Large intestine (tissue), 3 donors: ENCODE data around the gene MRTFB. TPM values are rescaled to one million over a fixed set of nuclear protein-coding genes. Genes with fewer than 3 reads are reported as not detected.
A peak's percentile ranks its signal among the peaks of the same experiment; 100 is the strongest.

Source experiments
- DNase-seq, 2 donors: peaks; one replicate each; pipeline versions ENCODE4 v3.0.0 to v3.0.0-alpha.2; 2013
- H3K27ac ChIP-seq: one replicate; pipeline ENCODE4 v1.5.1; 2013; ENCODE audit warnings: low read length
- H3K27me3 ChIP-seq: 2 replicates; pipeline ENCODE4 v1.6.1; 2013; ENCODE audit warnings: low read length; ENCODE audit not compliant: control insufficient read depth, insufficient read depth
- H3K36me3 ChIP-seq: 2 replicates; pipeline ENCODE4 v1.6.1; 2013; ENCODE audit warnings: low read length; ENCODE audit not compliant: control insufficient read depth, insufficient read depth
- H3K4me1 ChIP-seq: one replicate; pipeline ENCODE4 v1.6.1; 2013; ENCODE audit warnings: low read length; ENCODE audit not compliant: control insufficient read depth, insufficient read depth
- H3K4me3 ChIP-seq: one replicate; pipeline ENCODE4 v1.5.1; 2013; ENCODE audit warnings: low read length
- H3K9me3 ChIP-seq: one replicate; pipeline ENCODE4 v1.6.1; 2013; ENCODE audit warnings: mild to moderate bottlenecking, low read depth, low read length, moderate library complexity; ENCODE audit not compliant: control insufficient read depth
- WGBS: methylation state at CpG from one replicate; pipeline ENCODE4 v1.1.5; 2013; ENCODE audit warnings: low lambda C conversion rate; ENCODE audit not compliant: insufficient coverage; 5-methylcytosine and 5-hydroxymethylcytosine counted together
- polyA plus RNA-seq: library from polyadenylated mRNA; unstranded; fragments of 120-200 nt; gene quantifications from one replicate; pipeline ENCODE4 v1.2.1, GENCODE V29; 2013

MRTFB gene
- polyA plus RNA-seq, 1 donor = 20.6 TPM

GRCh38 chr16:14105760-14106375 lies 34.7 kb downstream of the MRTFB start:
- no peak overlapping the region for H3K4me3 ChIP-seq
- WGBS = 83% methylated on average over 1 of the region's 3 CpGs
- no peaks in the 10 kb centered on the region for H3K9me3 ChIP-seq
- no peaks in the 10 kb centered on the region for H3K27me3 ChIP-seq
- DNase-seq = no peak
- H3K4me1 ChIP-seq = peaks cover 17% of the 10 kb centered on the region
- no peak overlapping the region for H3K27ac ChIP-seq
- H3K36me3 ChIP-seq = peaks cover 2% of the 10 kb centered on the region

GRCh38 chr16:14106457-14106856 lies 35.3 kb downstream of the MRTFB start:
- no peak overlapping the region for H3K4me3 ChIP-seq
- H3K9me3 ChIP-seq = no peaks in the 10 kb centered on the region
- no peaks in the 10 kb centered on the region for H3K27me3 ChIP-seq
- no CpG with 5 or more reads among the region's 3 CpGs for WGBS
- no peak overlapping the region for H3K27ac ChIP-seq
- H3K36me3 ChIP-seq = peaks cover 2% of the 10 kb centered on the region
- peaks cover 17% of the 10 kb centered on the region for H3K4me1 ChIP-seq
- no peak for DNase-seq

GRCh38 chr16:14106961-14107360 lies 35.8 kb downstream of the MRTFB start:
- Histone ChIP-seq H3K4me3 (no peak overlapping the region), H3K27me3 (no peaks in the 10 kb centered on the region), H3K4me1 (peaks cover 19% of the 10 kb centered on the region), H3K27ac (no peak overlapping the region), H3K9me3 (no peaks in the 10 kb centered on the region), H3K36me3 (peaks cover 2% of the 10 kb centered on the region)
- no peak for DNase-seq
- 100% methylated on average over 5 of the region's 8 CpGs for WGBS

GRCh38 chr16:14109077-14109775 lies 38.1 kb downstream of the MRTFB start:
- Histone ChIP-seq H3K36me3 (peaks cover 2% of the 10 kb centered on the region), H3K9me3 (no peaks in the 10 kb centered on the region), H3K4me3 (no peak overlapping the region), H3K27ac (no peak overlapping the region), H3K4me1 (peaks cover 11% of the 10 kb centered on the region), H3K27me3 (no peaks in the 10 kb centered on the region)
- 82% methylated on average over 3 of the region's 7 CpGs for WGBS
- DNase-seq = no peak

- DNase-seq = no peak
- Histone ChIP-seq H3K9me3 (no peaks in the 10 kb centered on the region), H3K36me3 (no peaks in the 10 kb centered on the region), H3K4me1 (peaks cover 11% of the 10 kb centered on the region), H3K27me3 (no peaks in the 10 kb centered on the region), H3K4me3 (no peak overlapping the region), H3K27ac (no peak overlapping the region)
- no CpG with 5 or more reads among the region's 3 CpGs for WGBS
Observed at GRCh38 chr16:14109782-14110727, 38.9 kb downstream of the MRTFB start.

- peaks cover 11% of the 10 kb centered on the region for H3K4me1 ChIP-seq
- no peak overlapping the region for H3K27ac ChIP-seq
Observed at GRCh38 chr16:14110728-14111251, 39.7 kb downstream of the MRTFB start.

GRCh38 chr16:14111713-14112538 lies 40.8 kb downstream of the MRTFB start:
- H3K36me3 ChIP-seq = no peaks in the 10 kb centered on the region
- no peaks in the 10 kb centered on the region for H3K9me3 ChIP-seq
- peak in 1 of 2 donors; percentile 23 for DNase-seq
- H3K4me1 ChIP-seq = peaks cover 11% of the 10 kb centered on the region
- no peaks in the 10 kb centered on the region for H3K27me3 ChIP-seq
- H3K4me3 ChIP-seq = no peak overlapping the region
- WGBS = 88% methylated on average over 6 of the region's 14 CpGs
- no peak overlapping the region for H3K27ac ChIP-seq

More at GRCh38 chr16:14110728-14111251, 39.7 kb downstream of the MRTFB start:
- 66% methylated on average over 5 of the region's 6 CpGs for WGBS
- Histone ChIP-seq H3K27me3 (no peaks in the 10 kb centered on the region), H3K4me3 (no peak overlapping the region), H3K36me3 (no peaks in the 10 kb centered on the region), H3K9me3 (no peaks in the 10 kb centered on the region)
- DNase-seq = no peak

GRCh38 chr16:14112539-14112856 lies 41.4 kb downstream of the MRTFB start:
- Histone ChIP-seq H3K27ac (no peak overlapping the region), H3K9me3 (no peaks in the 10 kb centered on the region), H3K4me1 (peaks cover 11% of the 10 kb centered on the region), H3K36me3 (no peaks in the 10 kb centered on the region), H3K27me3 (no peaks in the 10 kb centered on the region), H3K4me3 (no peak overlapping the region)
- no peak for DNase-seq
- no CpG with 5 or more reads among the region's 1 CpG for WGBS

- no peaks in the 10 kb centered on the region for H3K9me3 ChIP-seq
- H3K36me3 ChIP-seq = no peaks in the 10 kb centered on the region
- DNase-seq = no peak
- H3K4me1 ChIP-seq = peaks cover 11% of the 10 kb centered on the region
- no peak overlapping the region for H3K4me3 ChIP-seq
- 100% methylated on average over 3 of the region's 4 CpGs for WGBS
- H3K27ac ChIP-seq = no peak overlapping the region
- H3K27me3 ChIP-seq = no peaks in the 10 kb centered on the region
Observed at GRCh38 chr16:14113344-14113743, 42.2 kb downstream of the MRTFB start.
